HG02852 (cell line): ENCODE measurements around the gene FSTL4.

ENCODE experiments used
- ATAC-seq: cut with Tn5 transposase; IDR thresholded peaks from one replicate; pipeline ENCODE4 v1.9.1; 2021; ENCODE audit warnings: mild to moderate bottlenecking, moderate library complexity; ENCODE audit not compliant: unreplicated experiment

The FSTL4 gene

GRCh38 chr5:133150909-133151544 is 461.3 kb downstream of the FSTL4 start:
- ATAC-seq = no peak

GRCh38 chr5:133149345-133149744 is 463.0 kb downstream of the FSTL4 start:
- ATAC-seq = no peak

GRCh38 chr5:133147815-133148567 is 464.4 kb downstream of the FSTL4 start:
- no peak for ATAC-seq

GRCh38 chr5:133147411-133147810 is 464.9 kb downstream of the FSTL4 start:
- no peak for ATAC-seq
